Left cardiac atrium (tissue), 4 donors: Measurements from ENCODE around the gene ZSCAN29. TPM values are rescaled to one million over a fixed set of nuclear protein-coding genes. Genes with fewer than 3 reads are reported as not detected.
A peak's percentile ranks its signal among the peaks of the same experiment; 100 is the strongest.

ENCODE experiments used
- ATAC-seq, 2 donors: fragments of 200-7000 bp; cut with Tn5 transposase; one replicate each; pipeline ENCODE4 v1.9.1; 2020; ENCODE audit warnings: mild to moderate bottlenecking in 2 of 2, moderate library complexity in 2 of 2
- DNase-seq: peaks from one replicate; pipeline ENCODE4 v3.0.0-alpha.2; 2020
- intact Hi-C, 2 donors: fragments of 100-400 bp; cut with DNase I; formaldehyde crosslinking; loops; one replicate each; pipeline versions ENCODE4 v1.14.1 to v1.15.1; 2022 to 2023
- total RNA-seq, 2 donors: library from RNA; stranded (reverse); fragmentation: NEBNext Ultra II Directional; extraction: Animal tissue kit (Norgen Biotek cat#: 25700); gene quantifications; one replicate each; pipeline ENCODE4 v1.2.1, GENCODE V29; 2021
- donor health status: DM: no; HTN: yes; CAD: no.
- donor health status: DM: no; HTN: yes; CAD: no; lungs with severe emphysema.
- donor health status: DM: yes; HTN: yes; CAD: no.
- donor health status: Dilated cardiomyopathy.

Gene ZSCAN29
- total RNA-seq, 2 donors from 2014 or later: 13.2 to 15.3 TPM

- DNase-seq: no peak
- intact Hi-C loops: no loop called here
- no peak for ATAC-seq
Measured at GRCh38 chr15:43361313-43361903, 9.4 kb downstream of the ZSCAN29 start.

- intact Hi-C loops: no loop called here
- DNase-seq (no peak), ATAC-seq (no peak)
Measured at GRCh38 chr15:43360821-43361220, 10.0 kb downstream of the ZSCAN29 start.

GRCh38 chr15:43352693-43353382 is 18.0 kb downstream of the ZSCAN29 start:
- ATAC-seq (peak; percentile 76 to 87), DNase-seq (no peak)
- intact Hi-C loops: no loop called here

- DNase-seq (no peak), ATAC-seq (no peak)
- intact Hi-C loops: no loop called here
Measured at GRCh38 chr15:43347114-43347513, 23.7 kb downstream of the ZSCAN29 start.

- DNase-seq: no peak
- no peak for ATAC-seq
- intact Hi-C loops: no loop called here
Measured at GRCh38 chr15:43346305-43346704, 24.5 kb downstream of the ZSCAN29 start.

- DNase-seq (no peak), ATAC-seq (no peak)
- intact Hi-C loops: loop anchor here in 1 of 2 donors (5.0 kb wide), 1 partner anchor 42 kb away; the partner anchor contains the start of genes TUBGCP4 and ZSCAN29
Measured at GRCh38 chr15:43330780-43331087, 40.1 kb downstream of the ZSCAN29 start.

GRCh38 chr15:43329960-43330779 is 40.7 kb downstream of the ZSCAN29 start, which contains the start of gene LCMT2:
Gene LCMT2, minus strand, starts transcription at chr15:43330573. Its CDS starts 84 bp downstream, at chr15:43330489.
- ATAC-seq (peak; percentile 96 to 98), DNase-seq (peak; percentile 94)
- intact Hi-C loops: loop anchor here in 1 of 2 donors (5.0 kb wide), 1 partner anchor 42 kb away; the partner anchor contains the start of genes TUBGCP4 and ZSCAN29

GRCh38 chr15:43329217-43329959 is 41.5 kb downstream of the ZSCAN29 start:
- peak; percentile 44 for DNase-seq
- peak; percentile 8 to 14 for ATAC-seq
- intact Hi-C loops: no loop called here

- no peak for DNase-seq
- no peak for ATAC-seq
- intact Hi-C loops: no loop called here
Measured at GRCh38 chr15:43325039-43325684, 45.7 kb downstream of the ZSCAN29 start.

- ATAC-seq (no peak), DNase-seq (no peak)
- intact Hi-C loops: no loop called here
Measured at GRCh38 chr15:43318990-43319771, 51.7 kb downstream of the ZSCAN29 start.

- intact Hi-C loops: no loop called here
- ATAC-seq (no peak), DNase-seq (no peak)
Measured at GRCh38 chr15:43317566-43318184, 53.2 kb downstream of the ZSCAN29 start.

- intact Hi-C loops: no loop called here
- ATAC-seq: no peak
- DNase-seq: no peak
Measured at GRCh38 chr15:43316971-43317346, 53.9 kb downstream of the ZSCAN29 start.

GRCh38 chr15:43316016-43316970 is 54.5 kb downstream of the ZSCAN29 start:
- intact Hi-C loops: no loop called here
- no peak for DNase-seq
- ATAC-seq: no peak

- intact Hi-C loops: no loop called here
- DNase-seq (no peak), ATAC-seq (no peak)
Measured at GRCh38 chr15:43314171-43314570, 56.7 kb downstream of the ZSCAN29 start.

GRCh38 chr15:43312378-43312777 is 58.5 kb downstream of the ZSCAN29 start:
- intact Hi-C loops: no loop called here
- no peak for DNase-seq

More at GRCh38 chr15:43312378-43312777, 58.5 kb downstream of the ZSCAN29 start:
- no peak for ATAC-seq
